NCI-H2107 treated with DMSO at 0.1 percent for 48 hours (cell line): Measurements from ENCODE around the gene ANKRD40.
A peak's percentile ranks its signal among the peaks of the same experiment; 100 is the strongest.
"Not testable (repeated sequence)": the region's sequence is repeated elsewhere in the genome, so short reads cannot be mapped to it uniquely, and the experiment has no call there.

Source experiments
- DNase-seq: peaks from one replicate; lab custom pipeline; 2025; ENCODE audit not compliant: unreplicated experiment; lab: John Stamatoyannopoulos, UW

Gene ANKRD40

DNA sequence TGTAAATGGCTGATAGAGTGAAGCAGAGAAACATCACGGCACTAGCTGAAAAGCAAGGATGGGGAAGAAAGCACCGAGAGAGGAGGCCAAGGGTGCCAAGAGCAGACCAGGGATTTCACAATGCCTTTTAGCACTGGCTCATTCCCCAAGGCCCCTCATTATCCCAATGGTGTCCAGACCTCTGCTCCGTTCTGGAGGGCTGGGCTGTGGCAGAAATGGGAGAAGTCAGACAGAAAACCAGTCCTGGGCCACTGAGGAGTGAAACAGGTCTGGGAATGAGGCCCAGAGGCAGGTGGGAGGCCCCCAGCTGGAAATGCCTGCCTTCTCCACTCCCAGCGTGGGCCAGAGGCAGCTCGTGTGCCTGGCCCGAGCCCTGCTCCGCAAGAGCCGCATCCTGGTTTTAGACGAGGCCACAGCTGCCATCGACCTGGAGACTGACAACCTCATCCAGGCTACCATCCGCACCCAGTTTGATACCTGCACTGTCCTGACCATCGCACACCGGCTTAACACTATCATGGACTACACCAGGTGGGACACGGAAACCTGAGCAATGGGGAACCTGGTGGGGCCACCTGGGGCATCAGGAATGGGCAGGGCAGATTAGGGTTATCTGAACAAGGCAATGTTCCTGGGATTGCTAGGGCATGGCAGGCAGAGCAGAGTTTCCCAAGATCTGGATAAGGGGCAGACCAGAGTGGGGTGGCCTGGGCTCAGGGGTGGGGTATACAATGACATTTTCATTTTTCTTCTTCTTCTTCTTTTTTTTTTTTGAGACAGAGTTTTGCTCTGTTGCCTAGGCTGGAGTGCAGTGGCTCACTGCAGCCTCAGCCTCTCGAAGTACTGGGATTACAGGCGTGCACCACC lies 20.3 kb downstream of the ANKRD40 start:
- DNase-seq = no peak

DNA sequence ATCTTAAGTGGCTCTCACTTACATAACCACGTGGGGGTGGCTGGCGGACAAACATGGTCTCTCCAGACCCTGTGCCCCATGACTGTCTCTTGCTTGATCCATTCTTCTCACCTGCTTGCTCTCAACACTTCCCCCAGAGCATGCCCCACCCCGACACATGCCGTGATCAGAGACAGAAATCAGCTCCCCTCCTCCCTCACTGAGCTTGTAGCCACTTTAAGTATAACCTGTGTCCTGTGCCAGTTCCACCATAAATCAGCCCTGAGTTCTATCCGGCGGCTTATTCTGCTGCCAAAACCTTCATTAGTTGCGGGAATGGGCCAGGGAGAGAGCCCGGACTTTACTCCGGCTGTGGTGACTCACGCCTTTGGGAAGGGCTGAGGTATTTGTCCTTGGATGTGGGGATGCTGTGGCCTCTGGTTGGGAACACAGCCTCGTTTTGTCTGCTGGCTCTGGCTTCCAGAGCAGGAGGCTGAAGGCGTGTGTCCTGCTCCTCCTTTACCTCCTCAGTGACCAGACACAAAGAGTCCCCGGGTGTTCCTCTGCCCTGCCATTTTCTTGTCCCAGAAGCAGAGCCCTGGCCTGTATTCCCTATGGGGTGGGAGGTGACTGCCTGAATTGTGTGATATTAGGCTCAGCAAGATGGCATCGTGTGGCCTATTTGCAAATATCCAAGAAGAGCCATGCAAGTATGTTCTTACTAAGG lies 21.1 kb downstream of the ANKRD40 start:
- no peak for DNase-seq

GRCh38 chr17:50685691-50686493 lies 21.8 kb downstream of the ANKRD40 start:
- DNase-seq = no peak

- no peak for DNase-seq
Measured at GRCh38 chr17:50685334-50685665, 22.4 kb downstream of the ANKRD40 start.

GRCh38 chr17:50684612-50685333 lies 22.9 kb downstream of the ANKRD40 start:
- no peak for DNase-seq

DNA sequence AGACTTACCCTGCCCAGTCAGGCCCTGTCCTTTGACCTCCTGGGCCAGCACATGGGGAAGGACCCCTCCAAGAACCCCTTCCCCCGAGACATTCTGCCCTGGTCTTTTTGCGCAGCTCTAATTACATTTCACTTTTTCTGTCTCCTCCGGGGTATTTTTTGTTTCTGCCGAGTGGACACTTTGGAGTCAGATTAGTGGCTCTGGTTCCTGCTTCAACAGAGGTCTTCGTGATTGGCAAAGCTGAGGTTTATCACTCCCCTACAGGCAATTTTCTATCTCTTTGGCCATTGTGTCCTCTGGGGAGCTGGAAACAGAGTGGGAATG lies 23.5 kb downstream of the ANKRD40 start:
- DNase-seq = no peak

DNA sequence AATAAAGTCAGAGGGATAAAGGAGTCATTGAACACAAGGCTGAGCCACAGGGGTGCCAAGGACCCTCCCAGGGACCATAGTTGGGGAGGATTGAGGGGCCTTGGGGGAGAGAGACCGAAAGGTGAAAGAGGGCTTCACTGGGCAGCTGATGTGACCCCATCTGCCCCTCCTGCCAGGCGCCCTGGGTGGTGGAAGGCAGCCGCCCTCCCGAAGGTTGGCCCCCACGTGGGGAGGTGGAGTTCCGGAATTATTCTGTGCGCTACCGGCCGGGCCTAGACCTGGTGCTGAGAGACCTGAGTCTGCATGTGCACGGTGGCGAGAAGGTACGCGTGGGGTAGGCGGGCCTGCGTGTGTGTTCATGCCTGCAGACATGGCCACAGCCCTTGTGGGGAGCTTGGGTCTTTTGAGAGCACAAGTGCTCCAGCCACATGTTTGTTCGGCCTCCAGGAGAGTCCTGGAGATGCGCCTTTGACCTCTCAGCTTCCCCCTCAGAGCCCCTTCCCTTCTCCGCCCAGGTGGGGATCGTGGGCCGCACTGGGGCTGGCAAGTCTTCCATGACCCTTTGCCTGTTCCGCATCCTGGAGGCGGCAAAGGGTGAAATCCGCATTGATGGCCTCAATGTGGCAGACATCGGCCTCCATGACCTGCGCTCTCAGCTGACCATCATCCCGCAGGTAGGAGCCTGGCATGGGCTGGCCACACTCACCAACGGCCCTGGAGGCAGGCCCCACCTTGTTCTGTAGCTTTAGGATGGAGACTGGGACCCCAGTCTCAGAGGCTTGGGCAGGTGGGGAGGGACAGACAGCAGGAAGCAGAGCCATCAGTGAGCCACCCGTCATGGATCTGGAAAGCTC lies 24.1 kb downstream of the ANKRD40 start:
- no peak for DNase-seq

GRCh38 chr17:50682938-50683337 lies 24.8 kb downstream of the ANKRD40 start:
- no peak for DNase-seq

DNA sequence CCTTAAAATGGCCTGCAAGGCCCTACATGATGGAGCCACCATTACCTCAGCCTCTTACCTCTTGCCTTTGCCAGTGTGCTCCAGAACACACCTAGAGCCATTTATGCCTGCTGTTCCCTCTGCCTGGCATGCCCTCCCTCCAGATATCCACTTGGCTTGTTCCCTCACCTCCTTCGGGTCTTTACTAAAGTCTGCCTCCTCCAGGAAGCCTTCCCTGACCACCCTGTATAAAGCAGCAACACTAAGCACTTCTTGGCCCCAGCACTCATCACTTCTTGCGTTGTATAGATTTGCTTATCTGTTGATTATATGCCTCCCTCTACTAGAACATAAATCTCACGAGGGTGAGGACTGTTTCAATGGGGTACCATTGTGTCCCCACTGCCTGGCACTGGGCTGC lies 25.3 kb downstream of the ANKRD40 start:
- no peak for DNase-seq

DNA sequence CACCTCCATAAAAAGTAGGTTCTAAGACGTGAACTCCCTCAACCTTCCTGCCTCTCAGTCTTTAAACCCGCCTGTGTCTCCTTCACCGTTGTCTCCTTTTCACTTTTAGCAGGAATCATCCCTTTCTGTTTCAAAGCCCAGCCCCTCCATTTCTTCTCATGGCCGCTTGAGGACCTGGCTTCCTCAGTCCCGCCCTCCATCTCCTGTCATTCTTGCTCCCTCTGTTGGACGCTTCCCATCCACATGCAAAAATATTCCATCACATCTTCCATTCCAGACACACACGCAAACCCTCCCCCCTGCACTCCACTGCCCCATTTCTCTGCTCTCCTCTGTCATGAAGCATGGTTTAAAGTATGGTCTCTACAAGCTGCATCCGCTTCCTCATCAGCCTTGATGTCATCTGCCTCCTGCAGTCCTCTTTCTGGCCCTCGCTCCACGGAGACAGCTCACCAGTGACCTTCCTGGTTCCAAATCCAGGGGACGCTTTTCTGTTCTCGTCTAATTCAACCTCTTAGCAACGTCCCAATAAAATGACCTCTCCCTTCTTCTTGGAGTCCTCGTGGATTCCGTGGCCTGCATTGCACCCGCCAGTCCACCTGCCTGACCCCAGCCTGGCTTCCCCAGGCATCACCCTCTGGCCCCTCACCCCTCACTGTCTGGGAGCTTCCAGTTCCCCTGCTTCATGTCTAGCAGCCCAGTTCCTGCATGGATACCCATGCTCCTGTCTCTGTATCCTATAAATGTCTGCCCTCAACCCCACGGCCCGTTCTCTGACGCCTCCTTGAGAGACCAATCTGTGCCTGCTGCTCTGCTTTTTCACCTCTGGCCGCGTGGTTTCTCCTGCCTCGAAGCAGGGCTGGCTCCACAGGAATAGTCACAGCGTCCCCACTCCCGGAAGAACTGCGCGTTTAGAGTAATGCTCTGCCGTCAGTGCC lies 26.2 kb downstream of the ANKRD40 start:
- peak; percentile 21 for DNase-seq

DNA sequence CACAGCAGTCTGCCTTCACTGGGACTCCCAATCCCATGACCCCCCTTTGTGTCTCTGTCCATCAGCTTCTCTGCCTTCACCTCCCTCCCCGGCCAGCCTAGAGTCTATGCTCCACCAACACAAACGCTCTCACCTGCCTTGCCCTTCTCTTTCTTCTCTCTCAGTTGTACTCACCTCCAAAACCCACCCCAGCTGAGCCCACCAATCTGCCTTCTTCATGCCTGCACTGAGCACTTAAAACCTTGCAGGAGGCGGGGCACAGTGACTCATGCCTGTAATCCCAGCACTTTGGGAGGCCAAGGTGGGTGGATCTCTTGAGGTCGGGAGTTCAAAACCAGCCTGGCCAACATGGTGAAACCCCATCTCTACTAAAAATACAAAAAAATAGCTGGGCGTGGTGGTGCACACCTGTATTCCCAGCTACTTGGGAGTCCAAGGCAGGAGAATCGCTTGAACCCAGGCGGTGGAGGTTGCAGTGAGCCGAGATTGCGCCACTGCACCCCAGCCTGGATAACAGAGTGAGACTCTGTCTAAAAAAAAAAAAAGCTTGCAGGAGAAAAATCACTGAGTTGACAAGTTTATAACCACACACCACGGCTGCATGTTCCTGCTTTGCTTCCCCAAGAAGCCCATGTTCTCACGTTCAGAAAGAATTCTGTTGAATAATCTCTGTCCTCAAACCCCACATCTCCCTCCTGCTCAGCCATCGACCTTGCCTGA lies 27.0 kb downstream of the ANKRD40 start:
- DNase-seq = not testable (repeated sequence)

- no peak for DNase-seq
Measured at GRCh38 chr17:50680126-50680525, 27.6 kb downstream of the ANKRD40 start.

GRCh38 chr17:50679008-50679544 lies 28.6 kb downstream of the ANKRD40 start:
- DNase-seq = no peak

GRCh38 chr17:50677851-50678375 lies 29.8 kb downstream of the ANKRD40 start:
- DNase-seq = no peak

GRCh38 chr17:50676065-50676975 lies 31.4 kb downstream of the ANKRD40 start:
- no peak for DNase-seq

DNA sequence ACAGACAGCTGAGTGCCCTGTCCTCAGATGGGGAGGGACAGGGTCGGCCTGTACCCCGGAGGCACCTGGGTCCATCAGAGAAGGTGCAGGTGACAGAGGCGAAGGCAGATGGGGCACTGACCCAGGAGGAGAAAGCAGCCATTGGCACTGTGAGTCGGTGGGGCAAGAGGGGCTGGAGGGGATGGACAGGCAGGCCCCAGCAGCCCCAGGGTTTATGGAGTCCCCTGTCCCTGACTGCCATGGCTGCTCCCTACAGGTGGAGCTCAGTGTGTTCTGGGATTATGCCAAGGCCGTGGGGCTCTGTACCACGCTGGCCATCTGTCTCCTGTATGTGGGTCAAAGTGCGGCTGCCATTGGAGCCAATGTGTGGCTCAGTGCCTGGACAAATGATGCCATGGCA lies 32.1 kb downstream of the ANKRD40 start:
- DNase-seq = no peak

- no peak for DNase-seq
Measured at GRCh38 chr17:50675190-50675589, 32.5 kb downstream of the ANKRD40 start.
